HG03064 (cell line): Measurements from ENCODE around the gene SNHG17.
"Not testable (repeated sequence)": the region's sequence is repeated elsewhere in the genome, so short reads cannot be mapped to it uniquely, and the experiment has no call there.

ENCODE experiments used
- ATAC-seq: cut with Tn5 transposase; IDR thresholded peaks from one replicate; pipeline ENCODE4 v1.9.1; 2021; ENCODE audit warnings: low read depth; ENCODE audit not compliant: unreplicated experiment

SNHG17 gene

GRCh38 chr20:38434770-38435554 lies at the start of gene SNHG17:
Gene SNHG17 (minus strand): TSS chr20:38435328.
- ATAC-seq: peak; percentile 59

- ATAC-seq: no peak
These were observed 44.5 kb upstream of the SNHG17 start for GRCh38 chr20:38479596-38479995.

- no peak for ATAC-seq
These were observed 42.6 kb upstream of the SNHG17 start for GRCh38 chr20:38477747-38478146.

GRCh38 chr20:38473367-38473795 lies 38.3 kb upstream of the SNHG17 start:
- ATAC-seq: no peak

GRCh38 chr20:38472513-38473366 lies 37.6 kb upstream of the SNHG17 start, which contains the start of gene RALGAPB:
Gene RALGAPB (plus strand): TSS chr20:38472843. CDS start chr20:38488433, 15,590 bp downstream.
- ATAC-seq: peak; percentile 84

- ATAC-seq: no peak
These were observed 36.9 kb upstream of the SNHG17 start for GRCh38 chr20:38471987-38472512.

GRCh38 chr20:38471245-38471644 lies 36.1 kb upstream of the SNHG17 start:
- ATAC-seq: no peak

GRCh38 chr20:38466983-38467382 lies 31.9 kb upstream of the SNHG17 start:
- no peak for ATAC-seq

- ATAC-seq: no peak
These were observed 31.0 kb upstream of the SNHG17 start for GRCh38 chr20:38466171-38466570.

- not testable (repeated sequence) for ATAC-seq
These were observed 26.4 kb upstream of the SNHG17 start for GRCh38 chr20:38461569-38461968.

GRCh38 chr20:38461167-38461566 lies 26.0 kb upstream of the SNHG17 start:
- not testable (repeated sequence) for ATAC-seq

GRCh38 chr20:38460631-38461030 lies 25.5 kb upstream of the SNHG17 start:
- ATAC-seq: not testable (repeated sequence)

- ATAC-seq: no peak
These were observed 25.0 kb upstream of the SNHG17 start for GRCh38 chr20:38460040-38460623.

GRCh38 chr20:38458314-38458713 lies 23.2 kb upstream of the SNHG17 start:
- ATAC-seq: no peak

GRCh38 chr20:38454556-38455473 lies 19.7 kb upstream of the SNHG17 start:
- no peak for ATAC-seq

GRCh38 chr20:38453941-38454340 lies 18.8 kb upstream of the SNHG17 start:
- ATAC-seq: peak; percentile 71

- ATAC-seq: no peak
These were observed 17.9 kb upstream of the SNHG17 start for GRCh38 chr20:38452880-38453624.

- no peak for ATAC-seq
These were observed 15.4 kb upstream of the SNHG17 start for GRCh38 chr20:38450412-38450975.

- no peak for ATAC-seq
These were observed 13.9 kb upstream of the SNHG17 start for GRCh38 chr20:38449046-38449445.
